C1 segment of cervical spinal cord (tissue), 14 donors: ENCODE results near the gene ABHD17B.
"Not testable (repeated sequence)": the region's sequence is repeated elsewhere in the genome, so short reads cannot be mapped to it uniquely, and the experiment has no call there.

ENCODE experiments used
- DNase-seq, 14 donors: peaks; one replicate each; lab custom pipeline; 2025; lab: John Stamatoyannopoulos, UW

Gene ABHD17B

DNA sequence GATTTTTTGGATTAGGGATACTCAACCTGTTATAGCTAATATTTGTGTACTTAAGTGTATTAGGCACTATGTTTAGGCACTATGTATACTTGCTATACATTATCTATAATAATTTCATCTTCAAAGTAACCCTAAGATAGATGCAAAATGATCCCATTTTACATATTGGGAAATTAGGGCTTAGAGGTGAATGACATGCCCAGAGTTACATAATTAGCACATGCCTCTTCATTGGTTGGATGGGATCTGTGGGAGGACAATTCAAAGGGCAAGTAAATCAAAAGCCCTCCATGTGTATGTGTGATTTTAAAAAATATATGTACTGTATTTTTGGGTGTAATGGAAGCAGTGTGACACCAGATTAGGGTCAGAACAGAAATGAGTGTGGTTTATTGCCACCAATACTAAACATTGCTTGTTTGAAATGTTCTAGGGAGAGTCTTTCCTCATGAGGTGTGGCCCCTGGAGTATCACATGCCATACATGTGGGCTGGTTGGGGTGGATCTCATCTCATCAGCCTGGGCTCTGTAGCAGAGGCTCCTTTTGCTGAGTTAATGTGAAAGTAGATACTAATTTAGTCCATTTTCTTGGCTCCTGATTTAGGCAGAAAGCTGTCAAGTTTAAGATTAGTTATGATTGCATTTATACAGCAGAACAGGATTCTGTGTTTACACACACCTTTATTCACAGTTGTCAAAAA, 6.0 kb upstream of the ABHD17B start:
- no peak for DNase-seq

DNA sequence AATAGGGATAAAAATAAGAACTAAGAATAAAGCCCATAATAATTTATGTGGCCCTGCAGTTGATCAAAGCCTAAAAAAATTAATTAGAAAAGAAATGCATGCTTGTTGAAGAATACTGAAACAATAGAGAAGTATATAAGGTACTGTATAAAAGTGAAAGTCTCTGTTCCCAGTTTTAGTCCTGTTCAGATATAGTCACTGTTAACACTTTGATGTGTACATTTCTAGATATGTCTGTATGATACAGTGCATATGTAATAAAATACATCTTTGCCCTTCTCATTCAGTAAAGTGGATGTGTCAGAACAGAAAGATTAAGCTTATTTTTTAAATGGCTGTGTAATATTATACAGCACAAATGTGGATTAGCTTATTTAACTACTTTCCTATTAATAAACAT, 4.5 kb upstream of the ABHD17B start:
- no peak for DNase-seq

DNA sequence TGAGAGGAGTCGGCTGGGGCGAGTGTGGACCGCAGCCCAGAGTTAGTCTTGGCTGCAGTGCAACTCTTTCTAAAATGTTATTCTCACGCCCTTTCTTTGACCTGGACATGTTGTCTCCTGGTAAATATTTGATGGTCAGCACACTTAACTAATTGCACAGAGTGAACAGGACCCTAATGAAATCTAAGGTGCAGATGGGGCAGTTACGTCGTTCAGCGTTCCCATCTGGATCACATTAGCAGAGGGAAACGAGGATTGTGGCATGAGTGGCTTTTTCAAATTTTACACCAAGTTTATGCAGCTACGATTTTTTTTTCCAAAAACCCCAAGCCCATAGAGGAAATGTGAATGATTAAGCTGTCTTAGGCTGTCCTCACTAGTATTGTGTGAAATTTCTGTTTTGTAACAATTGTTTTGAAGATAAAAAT, 929 bp upstream of the ABHD17B start:
- no peak for DNase-seq

GRCh38 chr9:71910650-71911060, 338 bp downstream of the ABHD17B start:
- DNase-seq: peak in 1 of 14 donors; percentile 89

DNA sequence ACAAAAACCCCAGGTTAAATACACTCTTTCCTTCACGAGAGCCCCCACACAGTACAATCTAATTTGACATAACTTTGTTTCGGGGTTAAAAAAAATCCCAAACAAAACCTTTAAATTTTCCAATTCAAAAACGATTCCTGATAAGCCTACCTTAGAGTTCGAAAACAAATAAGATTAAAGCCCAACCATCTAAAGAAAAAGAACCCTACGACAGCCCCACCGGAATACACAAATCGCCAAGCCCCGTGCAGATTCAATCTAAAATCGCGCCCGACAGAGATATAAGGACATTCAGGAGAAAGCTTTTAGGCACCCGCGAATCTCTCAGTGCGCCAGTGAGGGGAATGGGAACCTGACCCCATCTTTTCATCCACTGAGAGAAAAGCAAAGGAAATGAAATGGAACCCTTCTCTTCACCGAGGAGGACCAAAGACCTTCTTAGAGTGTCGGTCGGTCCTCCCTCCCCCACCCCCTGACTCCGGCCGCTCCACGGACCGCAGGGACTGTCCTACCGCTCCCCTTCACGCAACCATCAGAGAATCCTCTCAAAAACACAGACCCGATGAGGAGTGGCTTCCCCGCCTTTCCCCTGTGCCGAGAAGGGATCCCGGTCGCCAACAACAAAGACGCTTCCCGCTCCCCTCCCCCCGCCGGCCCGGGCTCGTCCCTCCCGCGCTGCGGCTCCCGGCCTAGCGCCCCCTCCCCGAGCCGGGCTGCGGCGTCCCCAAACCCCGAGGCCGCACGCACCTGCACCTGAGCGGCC, 925 bp downstream of the ABHD17B start:
- DNase-seq: peak; percentile 9 to 89 (median 72)

- DNase-seq: peak in 1 of 14 donors; percentile 14
These were observed 2.2 kb downstream of the ABHD17B start for GRCh38 chr9:71908825-71909224.

DNA sequence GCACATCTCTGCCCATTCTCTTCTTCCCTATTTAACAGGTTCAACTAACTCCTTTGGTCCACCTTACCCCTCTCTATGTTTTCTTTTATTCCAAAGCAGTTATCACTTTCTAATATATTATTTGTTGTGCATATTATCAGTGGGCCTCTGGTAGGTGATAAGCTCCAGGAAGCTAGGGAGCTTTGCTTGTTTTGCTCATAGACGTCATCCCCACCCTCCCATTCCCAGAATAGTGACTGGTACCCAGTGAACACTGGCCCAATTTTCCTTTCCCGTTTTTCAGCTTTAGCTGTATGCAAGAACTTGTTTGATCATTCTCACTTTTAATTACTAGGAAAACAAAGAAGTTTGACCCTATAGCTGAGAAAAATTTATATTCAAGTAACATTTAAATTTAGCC, 6.9 kb downstream of the ABHD17B start:
- DNase-seq: no peak

DNA sequence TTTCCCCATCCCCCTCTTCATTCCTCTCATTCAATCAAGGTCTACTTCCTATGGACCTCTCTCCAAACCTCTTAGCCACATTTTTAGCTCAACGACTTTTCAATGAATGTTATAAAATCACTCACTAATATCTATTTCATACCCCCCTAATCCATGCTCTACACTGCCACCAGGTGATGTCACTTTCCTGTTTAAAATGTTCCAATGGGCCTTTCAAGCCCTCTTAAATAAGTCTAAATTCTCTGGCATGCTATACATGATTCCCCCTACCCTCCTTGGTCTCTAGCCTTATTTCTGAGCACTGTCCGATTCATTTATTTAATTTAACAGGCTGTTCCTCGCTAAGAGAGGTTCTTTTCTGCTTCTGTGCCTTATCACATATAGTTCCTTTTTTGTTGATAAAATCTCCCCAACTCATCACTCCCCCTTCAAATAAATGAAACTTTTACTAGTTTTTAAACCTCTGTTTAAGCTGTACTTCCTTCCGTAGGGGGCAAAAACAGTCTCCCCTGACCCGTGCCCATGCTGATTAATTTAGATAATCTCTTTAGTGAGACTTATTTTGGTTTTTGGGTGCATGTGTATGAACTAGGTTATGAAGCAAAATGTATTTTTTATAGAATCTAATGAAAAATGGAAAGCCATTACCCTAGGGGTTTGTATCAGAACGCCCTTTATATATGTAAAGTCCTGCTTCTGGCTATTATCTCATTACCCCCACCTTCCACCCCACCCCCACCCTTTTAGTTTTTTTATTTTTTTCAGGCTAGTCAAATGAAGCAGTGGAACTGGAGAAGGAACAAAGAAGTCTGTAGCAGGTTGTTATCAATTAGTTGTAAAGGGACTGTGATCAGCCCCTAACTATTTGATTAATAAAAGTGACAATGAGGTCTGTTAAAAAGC, 9.0 kb downstream of the ABHD17B start:
- no peak for DNase-seq

- not testable (repeated sequence) for DNase-seq
These were observed 12.2 kb downstream of the ABHD17B start for GRCh38 chr9:71898756-71899155.

DNA sequence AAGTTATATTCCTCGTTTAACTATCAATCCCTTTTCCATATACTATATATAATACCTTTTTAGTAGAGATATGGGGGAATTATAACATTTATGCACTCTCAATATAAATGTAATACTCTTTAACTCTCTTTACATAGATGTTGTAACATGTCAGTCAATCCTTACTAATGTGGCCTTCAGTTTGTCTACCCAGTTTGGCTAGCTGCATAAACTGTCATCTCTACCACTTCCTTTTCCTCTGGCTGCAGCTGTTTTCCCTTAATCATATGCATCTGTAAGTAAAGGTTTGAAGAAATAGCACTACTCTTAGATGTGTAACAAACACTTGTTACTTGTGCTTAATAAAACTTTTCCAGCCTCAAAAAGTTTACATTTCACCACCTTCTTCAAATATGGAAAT, 13.4 kb downstream of the ABHD17B start:
- DNase-seq: no peak

DNA sequence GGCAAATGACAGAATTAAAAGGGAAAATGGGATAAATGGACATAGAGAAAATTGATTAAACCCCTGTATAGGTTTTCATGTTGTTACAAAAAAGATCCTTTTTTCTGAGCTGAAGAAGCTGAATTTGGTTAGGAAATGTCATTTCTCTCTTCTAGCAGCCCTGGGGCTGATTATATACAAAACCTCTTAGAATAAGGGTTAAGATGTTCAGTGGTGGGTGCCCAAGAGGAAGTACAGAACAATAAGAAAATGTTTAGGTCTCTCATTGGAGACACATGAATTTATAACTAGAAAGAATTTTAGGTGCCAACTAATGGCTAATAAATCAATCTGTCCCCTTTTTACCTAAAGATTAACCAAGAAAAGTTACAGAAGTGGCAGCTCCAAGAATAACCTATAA, 14.2 kb downstream of the ABHD17B start:
- DNase-seq: no peak

DNA sequence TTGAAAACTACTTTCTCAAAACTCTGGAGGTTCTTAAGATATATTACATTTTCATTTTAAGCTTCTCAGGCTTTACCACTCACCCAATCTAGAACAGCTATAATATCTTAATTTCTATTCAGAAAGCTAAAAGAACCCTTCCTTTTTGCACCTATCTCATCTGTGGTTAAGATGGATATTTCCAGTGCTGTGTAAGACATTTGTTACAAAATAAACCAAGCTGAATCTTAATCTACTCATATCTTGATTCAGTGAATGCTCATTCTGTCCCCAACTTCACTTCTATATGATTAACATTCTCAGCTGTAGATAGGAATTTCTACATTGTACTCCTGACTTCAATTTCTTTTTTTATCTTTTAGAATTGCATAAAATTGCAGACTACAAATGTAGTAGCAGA, 15.0 kb downstream of the ABHD17B start:
- DNase-seq: no peak

DNA sequence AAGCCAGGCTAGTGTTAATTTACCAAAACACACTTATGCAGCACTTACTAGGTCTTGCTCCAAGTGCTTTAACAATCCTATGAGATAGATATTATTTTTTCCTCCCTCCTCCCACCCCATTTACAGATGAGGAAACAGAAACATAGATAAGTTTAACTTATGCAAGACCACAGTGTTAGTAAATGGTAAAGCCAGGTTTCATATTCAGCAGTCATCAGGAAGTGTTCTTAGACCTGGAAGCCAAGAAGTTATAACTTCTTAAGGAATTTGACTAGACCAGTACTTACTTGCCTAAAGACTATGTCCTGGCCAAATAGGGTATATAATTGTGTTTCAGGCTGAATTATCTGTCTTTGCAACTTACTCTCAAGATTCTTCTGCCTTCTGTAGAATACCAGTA, 15.9 kb downstream of the ABHD17B start:
- DNase-seq: no peak

DNA sequence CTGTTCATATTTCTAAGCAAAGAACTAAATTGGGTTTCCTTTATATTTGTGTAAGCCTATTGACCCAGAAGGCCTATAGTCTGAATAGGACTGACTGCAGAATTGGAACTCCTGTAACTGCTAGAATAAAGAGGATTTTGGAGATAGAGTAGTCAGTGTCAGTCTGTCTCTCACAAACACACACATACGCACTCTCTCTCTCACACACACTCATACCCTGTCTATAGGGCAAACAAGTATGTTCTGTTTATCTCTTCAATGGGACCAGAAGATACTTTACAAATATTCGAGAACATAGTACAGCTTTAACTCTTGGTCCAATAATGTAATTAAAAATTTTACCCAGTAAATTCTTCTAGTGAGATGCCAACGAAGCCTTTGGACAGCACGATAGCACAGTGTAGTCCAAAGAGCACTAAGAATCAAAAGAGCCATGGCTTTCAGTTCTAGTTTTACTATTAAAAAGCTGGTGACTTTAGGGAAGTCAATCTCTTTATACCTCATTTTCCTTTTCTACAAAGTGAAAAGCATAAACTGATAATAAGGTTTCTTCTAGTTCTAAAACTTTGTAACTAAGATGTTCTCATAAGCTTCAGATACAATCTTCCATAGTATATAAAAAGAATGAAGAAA, 19.3 kb downstream of the ABHD17B start:
- no peak for DNase-seq

- DNase-seq: no peak
These were observed 20.8 kb downstream of the ABHD17B start for GRCh38 chr9:71890042-71890679.

DNA sequence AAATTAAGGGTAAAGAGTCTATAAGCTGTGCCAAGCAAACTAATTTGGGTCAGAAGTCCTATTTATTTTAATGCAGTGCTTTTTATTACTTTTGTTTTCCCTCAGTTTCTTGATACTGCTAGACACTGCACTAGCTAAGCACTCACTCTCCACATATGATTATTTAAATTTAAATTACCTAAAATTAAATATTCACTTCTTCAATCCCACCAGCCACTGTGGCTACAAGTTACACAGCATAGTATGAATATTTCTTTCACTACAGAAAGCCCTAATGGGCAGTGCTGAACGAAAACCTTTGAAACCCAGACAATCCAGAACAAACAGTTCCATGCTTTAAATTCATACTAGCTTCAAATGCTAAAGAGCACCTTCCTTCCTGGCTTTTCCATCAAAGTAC, 23.6 kb downstream of the ABHD17B start:
- no peak for DNase-seq

DNA sequence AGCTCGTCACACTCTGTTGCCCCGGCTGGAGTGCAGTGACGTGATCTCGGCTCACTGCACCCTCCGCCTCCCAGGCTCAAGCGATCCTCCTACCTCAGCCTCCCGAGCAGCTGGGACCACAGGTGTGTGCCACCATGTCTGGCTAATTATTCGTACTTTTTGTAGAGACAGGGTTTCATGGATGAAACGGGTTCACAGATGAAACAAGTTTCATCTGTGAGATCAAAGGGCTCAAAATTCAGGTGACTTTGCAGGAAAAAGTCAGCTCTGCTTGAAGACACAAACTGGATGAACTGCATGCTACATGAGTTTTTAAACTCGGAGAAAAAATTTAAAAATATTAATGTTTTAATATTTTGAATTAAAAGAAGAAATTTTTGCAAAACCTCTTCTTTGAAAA, 24.5 kb downstream of the ABHD17B start:
- no peak for DNase-seq

- DNase-seq: no peak
These were observed 25.0 kb downstream of the ABHD17B start for GRCh38 chr9:71886015-71886414.

GRCh38 chr9:71885467-71885866, 25.5 kb downstream of the ABHD17B start:
- DNase-seq: no peak

- DNase-seq: no peak
These were observed 27.0 kb downstream of the ABHD17B start for GRCh38 chr9:71884005-71884404.

DNA sequence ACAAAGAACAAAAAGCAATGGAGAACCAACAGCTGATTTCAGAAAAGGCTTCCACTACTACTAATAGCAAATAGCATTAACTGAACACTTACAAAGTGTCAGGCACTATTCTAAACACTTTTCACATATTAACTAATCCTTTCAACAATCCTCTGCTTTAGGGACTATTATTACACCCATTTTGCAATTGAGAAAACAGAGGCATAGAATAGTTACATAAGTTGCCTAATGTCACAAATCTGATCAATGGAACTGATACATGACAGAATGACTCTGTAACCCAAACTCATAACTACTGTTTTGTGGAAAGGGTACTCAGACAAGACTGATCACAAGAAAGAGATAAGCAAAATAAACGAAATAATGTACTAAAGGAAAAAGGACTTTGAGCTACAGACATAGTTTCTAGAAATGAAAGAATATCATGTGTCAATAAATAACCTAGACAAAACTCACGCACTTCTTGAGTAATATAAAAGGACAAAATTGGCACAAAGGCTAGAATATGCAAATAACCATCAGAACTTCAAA, 31.3 kb downstream of the ABHD17B start:
- DNase-seq: no peak
